T1000 (cell line): ENCODE data around the gene ANKRD26.
"Not testable (repeated sequence)": the region's sequence is repeated elsewhere in the genome, so short reads cannot be mapped to it uniquely, and the experiment has no call there.

Experiments used
- DNase-seq: peaks from one replicate; lab custom pipeline; 2025; ENCODE audit warnings: mixed read lengths; lab: John Stamatoyannopoulos, UW

ANKRD26 gene

GRCh38 chr10:27099916-27100812 lies at the start of gene ANKRD26:
TSS of gene ANKRD26 (minus strand) at chr10:27100494. CDS start at chr10:27100326, 168 bp downstream.
- DNase-seq = peak; percentile 93

- no peak for DNase-seq
Observed at GRCh38 chr10:27147701-27148100, 47.4 kb upstream of the ANKRD26 start.

GRCh38 chr10:27145937-27146336 lies 45.6 kb upstream of the ANKRD26 start:
- no peak for DNase-seq

- no peak for DNase-seq
Observed at GRCh38 chr10:27143686-27144085, 43.4 kb upstream of the ANKRD26 start.

DNA sequence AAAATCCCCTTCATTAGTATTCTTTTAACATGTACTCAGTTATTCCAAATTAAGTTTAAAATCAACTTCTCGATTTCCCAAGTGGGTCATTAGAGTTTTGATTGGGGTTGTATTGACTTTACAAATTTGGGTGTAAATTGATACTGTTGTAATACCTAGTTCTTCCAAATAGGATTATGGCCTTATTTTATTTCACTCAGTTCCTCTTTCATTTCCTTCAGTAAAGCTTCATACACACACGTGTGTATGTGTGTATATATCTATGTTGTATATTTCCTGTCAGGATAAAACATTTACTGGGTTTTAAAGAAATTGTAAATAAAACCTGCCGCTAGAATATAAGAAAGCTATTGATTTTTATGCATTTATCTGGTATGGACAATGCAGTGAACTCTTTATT lies 38.0 kb upstream of the ANKRD26 start:
- DNase-seq = no peak

DNA sequence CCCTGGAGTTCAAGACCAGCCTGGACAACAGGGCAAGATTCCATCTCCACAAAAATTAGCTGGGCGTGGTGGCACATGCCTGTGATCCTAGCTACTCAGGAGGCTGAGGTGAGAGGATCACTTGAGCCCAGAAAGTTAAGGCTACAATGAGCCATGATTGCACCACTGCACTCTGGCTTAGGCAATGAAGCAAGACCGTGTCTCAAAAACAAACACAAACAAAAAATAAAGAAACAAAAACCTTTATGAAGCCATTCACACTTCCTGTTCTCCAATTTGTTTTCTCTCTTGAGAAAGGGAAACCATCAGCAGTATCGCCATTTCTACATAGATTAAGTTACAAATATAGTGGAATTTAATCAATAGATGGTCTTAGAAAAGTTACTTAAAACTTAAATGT lies 34.1 kb upstream of the ANKRD26 start:
- DNase-seq = no peak

- DNase-seq = no peak
Observed at GRCh38 chr10:27108165-27108564, 7.9 kb upstream of the ANKRD26 start.

GRCh38 chr10:27104919-27105318 lies 4.6 kb upstream of the ANKRD26 start:
- DNase-seq = no peak

- no peak for DNase-seq
Observed at GRCh38 chr10:27100813-27101347, 586 bp upstream of the ANKRD26 start.

GRCh38 chr10:27099448-27099847 lies 846 bp downstream of the ANKRD26 start:
- no peak for DNase-seq

DNA sequence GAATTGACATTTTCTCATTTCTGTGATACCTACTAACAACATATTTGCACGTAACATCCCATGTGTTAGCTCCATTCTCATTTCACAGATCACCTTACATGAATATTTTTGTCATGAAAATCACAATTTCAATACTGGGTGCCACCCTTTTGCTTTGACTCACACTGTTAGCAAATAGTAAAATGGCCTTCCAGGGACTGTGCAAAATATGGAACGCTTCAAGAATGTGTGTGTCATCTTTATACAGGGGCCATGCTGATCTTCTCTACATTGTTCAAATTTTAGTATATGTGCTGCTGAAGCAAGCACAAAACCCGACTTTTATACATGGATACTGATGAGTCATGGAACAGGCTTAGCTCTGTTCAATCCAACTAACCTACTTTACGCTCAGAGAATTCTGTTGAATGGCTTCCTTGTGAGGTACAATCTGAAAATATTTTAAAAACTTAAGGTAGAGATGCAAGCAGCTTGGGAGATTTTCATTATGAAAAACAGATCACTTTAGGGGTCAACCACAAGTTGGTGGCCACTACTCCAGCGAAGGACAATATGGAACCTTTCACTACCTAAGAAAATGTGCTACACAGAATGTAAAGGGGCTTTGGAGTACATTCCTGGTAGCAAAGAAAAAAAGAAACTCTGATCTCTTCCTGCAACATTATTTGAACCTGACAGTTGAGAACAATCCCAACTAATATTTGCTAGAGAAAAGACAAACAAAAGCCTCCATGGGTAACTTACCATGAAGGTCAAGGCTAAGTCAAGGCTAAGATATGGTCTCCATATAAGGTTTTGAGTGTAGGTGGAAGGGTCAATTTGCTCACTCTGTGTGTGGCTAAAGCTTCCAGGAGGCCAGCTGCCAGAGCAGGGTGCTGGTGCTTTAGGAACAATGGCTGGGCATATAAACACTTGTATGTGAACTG lies 11.9 kb downstream of the ANKRD26 start:
- no peak for DNase-seq

DNA sequence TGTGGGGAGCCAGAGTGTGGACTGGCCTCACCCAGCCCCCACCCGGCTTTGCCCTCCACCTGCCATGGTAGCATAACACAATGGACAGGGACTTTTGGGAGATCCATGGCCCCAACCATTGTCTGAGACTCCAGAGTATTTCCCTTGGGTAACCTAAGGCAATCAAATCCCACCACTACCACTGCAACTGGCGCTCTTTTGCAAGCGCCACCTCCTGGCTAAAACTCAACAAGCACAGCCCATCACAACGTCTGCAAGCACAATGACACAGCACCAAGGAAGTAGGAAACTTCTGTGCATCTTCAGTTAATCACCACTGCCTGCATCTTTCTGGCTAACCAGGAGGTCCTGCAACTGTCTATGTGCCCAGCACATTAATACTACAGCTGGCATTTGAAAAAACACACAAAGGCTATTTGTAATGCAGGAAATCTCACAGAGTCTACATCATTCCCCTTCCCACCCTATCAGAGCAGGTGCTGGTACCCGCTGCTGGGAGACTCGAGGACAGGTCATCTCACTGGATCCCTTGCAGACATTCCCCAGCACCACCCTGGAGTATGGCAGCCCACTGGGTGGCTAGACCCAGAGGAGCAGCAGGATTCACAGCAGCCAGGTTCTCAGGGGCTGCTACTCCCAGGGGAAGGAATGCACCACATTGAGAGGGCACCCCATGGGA lies 27.7 kb downstream of the ANKRD26 start:
- DNase-seq = no peak

DNA sequence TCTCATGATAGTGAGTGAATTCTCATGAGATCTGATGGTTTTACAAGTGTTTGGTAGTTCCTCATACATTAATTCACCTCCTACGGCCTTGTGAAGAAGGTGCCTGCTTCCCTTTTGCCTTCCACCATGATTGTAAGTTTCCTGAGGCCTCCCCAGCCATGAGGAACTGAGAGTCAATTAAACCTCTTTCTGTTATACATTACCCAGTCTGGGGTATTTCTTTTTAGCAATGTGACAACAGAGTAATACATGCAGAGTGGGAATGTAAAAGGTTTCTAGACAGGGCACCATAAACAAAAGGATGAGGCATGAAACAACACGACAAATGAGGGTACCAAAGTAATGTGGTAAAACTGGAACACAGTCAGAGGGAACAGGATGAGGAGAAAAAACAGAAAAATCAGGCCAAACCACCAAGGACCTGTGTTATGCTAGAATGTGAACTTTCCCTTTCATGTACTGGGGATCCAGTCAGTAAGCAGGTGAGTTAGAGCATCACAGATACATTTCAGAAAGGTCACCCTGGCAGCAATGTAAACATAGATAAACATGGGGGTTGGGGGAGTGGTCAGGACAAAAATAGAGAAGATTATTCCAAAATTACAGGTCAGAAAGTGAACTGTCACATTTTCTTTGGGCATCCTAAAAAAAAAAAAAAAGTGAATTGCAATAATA lies 31.9 kb downstream of the ANKRD26 start:
- no peak for DNase-seq

- no peak for DNase-seq
Observed at GRCh38 chr10:27065084-27065483, 35.2 kb downstream of the ANKRD26 start.

DNA sequence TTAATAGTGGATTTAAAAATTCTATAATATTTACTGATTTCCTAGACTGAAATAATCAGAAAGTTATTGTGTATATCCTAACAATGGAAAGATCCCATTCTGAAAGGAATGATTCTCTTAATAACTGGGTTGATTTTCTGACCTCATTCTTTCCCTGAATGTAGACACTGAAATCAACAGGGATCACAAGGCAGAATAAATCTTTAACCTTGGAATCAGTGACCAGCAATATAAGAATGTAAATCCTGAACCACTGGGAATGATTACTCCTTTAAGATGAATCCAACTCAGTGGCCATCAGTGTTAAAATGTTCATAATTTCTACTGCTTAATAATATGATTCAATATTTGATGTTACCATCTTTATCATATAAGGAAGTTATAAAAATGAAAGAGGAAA lies 47.6 kb downstream of the ANKRD26 start:
- DNase-seq = no peak

- DNase-seq = not testable (repeated sequence)
Observed at GRCh38 chr10:27045247-27045646, 55.0 kb downstream of the ANKRD26 start.

- DNase-seq = no peak
Observed at GRCh38 chr10:27041196-27041595, 59.1 kb downstream of the ANKRD26 start.

DNA sequence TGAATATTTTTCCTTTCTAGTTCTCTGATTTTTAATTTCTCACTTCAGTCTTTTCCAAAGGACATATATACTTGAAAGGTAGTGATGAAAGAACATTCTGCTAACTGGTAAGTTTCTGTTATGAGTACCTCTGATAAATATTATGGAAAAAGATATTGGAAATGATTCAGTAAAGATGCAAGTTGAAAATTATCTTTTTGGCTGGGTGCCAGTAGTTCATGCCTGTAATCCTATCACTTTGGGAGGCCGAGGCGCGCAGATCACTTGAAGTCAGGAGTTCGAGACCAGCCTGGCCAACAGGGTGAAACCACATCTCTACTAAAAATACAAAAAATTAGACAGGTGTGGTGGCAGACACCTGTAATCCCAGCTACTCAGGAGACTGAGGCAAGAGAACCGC lies 62.1 kb downstream of the ANKRD26 start:
- no peak for DNase-seq

DNA sequence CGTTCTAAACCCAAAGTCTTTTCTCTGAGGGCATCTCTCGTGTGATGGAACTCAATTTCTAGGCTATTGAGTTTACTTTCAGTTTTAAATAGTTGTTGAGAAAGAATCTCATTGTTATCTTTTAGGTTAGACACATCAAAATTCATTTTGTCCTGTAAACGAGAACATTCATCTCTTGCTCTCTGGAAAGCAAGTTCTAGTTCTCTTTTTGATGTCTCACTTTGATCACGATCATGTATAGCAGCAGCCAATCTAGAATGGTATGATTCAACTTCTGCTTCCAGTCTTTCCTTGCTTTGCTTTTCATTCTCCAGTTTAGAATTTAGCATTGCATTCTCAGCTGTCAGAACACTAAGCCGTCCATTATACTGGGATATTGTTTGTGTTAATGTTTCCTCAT lies 65.1 kb downstream of the ANKRD26 start:
- no peak for DNase-seq

DNA sequence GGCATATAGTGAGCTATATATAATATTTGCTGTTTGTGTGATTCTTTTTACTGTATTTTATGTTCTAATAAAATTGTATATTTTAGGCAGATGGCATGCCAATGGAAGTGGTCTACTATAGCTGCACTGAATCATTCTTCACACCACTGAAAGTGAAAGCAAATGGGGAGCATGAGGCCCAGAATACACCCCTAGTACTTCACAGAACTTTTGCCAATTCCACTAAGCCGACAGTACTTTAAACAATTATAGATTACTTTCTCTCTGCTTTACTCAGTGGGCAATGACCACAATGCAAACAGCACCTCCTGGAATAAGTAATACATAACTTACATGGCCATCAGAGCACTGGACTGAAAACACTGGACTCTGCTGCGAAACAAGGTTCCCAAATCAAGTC lies 70.2 kb downstream of the ANKRD26 start:
- DNase-seq = no peak

- no peak for DNase-seq
Observed at GRCh38 chr10:27022048-27022447, 78.2 kb downstream of the ANKRD26 start.
